Stimulated activated naive CD4-positive, alpha-beta T cell treated with Interleukin-2 at 50 U/mL for 16 hours (primary cell): ENCODE results near the gene CUX1.

ENCODE experiments used
- DNase-seq: peaks from one replicate; lab custom pipeline; 2025; lab: John Stamatoyannopoulos, UW

Gene CUX1

GRCh38 chr7:101957744-101958525 lies 140.5 kb downstream of the CUX1 start:
- no peak for DNase-seq

GRCh38 chr7:101959342-101959741 lies 141.9 kb downstream of the CUX1 start:
- no peak for DNase-seq

- DNase-seq = no peak
Measured at GRCh38 chr7:101959829-101960228, 142.4 kb downstream of the CUX1 start.

- DNase-seq = no peak
Measured at GRCh38 chr7:101960323-101960722, 142.9 kb downstream of the CUX1 start.

GRCh38 chr7:101960985-101961708 lies 143.7 kb downstream of the CUX1 start:
- no peak for DNase-seq

GRCh38 chr7:101961811-101962210 lies 144.4 kb downstream of the CUX1 start:
- no peak for DNase-seq

GRCh38 chr7:101963693-101964092 lies 146.3 kb downstream of the CUX1 start:
- no peak for DNase-seq

GRCh38 chr7:101964680-101965452 lies 147.4 kb downstream of the CUX1 start:
- DNase-seq = no peak

GRCh38 chr7:101968720-101969466 lies 151.5 kb downstream of the CUX1 start:
- DNase-seq = no peak

GRCh38 chr7:101969997-101970585 lies 152.7 kb downstream of the CUX1 start:
- DNase-seq = no peak

GRCh38 chr7:101970801-101971200 lies 153.4 kb downstream of the CUX1 start:
- no peak for DNase-seq

GRCh38 chr7:101971457-101971856 lies 154.0 kb downstream of the CUX1 start:
- DNase-seq = no peak

GRCh38 chr7:101972627-101973026 lies 155.2 kb downstream of the CUX1 start:
- DNase-seq = no peak

- no peak for DNase-seq
Measured at GRCh38 chr7:101973130-101973529, 155.7 kb downstream of the CUX1 start.

- no peak for DNase-seq
Measured at GRCh38 chr7:101974393-101974792, 157.0 kb downstream of the CUX1 start.

GRCh38 chr7:101975046-101975445 lies 157.6 kb downstream of the CUX1 start:
- no peak for DNase-seq

GRCh38 chr7:101976411-101976810 lies 159.0 kb downstream of the CUX1 start:
- no peak for DNase-seq

GRCh38 chr7:101977249-101977648 lies 159.8 kb downstream of the CUX1 start:
- DNase-seq = no peak

GRCh38 chr7:101978683-101979082 lies 161.3 kb downstream of the CUX1 start:
- DNase-seq = no peak

- DNase-seq = no peak
Measured at GRCh38 chr7:101983147-101983811, 165.9 kb downstream of the CUX1 start.
